GM18870 (cell line): Measurements from ENCODE around the gene EPAS1.

ENCODE experiments used
- ATAC-seq: cut with Tn5 transposase; IDR thresholded peaks from one replicate; pipeline ENCODE4 v1.9.1; 2021; ENCODE audit warnings: moderate library complexity; ENCODE audit not compliant: unreplicated experiment

The EPAS1 gene

DNA sequence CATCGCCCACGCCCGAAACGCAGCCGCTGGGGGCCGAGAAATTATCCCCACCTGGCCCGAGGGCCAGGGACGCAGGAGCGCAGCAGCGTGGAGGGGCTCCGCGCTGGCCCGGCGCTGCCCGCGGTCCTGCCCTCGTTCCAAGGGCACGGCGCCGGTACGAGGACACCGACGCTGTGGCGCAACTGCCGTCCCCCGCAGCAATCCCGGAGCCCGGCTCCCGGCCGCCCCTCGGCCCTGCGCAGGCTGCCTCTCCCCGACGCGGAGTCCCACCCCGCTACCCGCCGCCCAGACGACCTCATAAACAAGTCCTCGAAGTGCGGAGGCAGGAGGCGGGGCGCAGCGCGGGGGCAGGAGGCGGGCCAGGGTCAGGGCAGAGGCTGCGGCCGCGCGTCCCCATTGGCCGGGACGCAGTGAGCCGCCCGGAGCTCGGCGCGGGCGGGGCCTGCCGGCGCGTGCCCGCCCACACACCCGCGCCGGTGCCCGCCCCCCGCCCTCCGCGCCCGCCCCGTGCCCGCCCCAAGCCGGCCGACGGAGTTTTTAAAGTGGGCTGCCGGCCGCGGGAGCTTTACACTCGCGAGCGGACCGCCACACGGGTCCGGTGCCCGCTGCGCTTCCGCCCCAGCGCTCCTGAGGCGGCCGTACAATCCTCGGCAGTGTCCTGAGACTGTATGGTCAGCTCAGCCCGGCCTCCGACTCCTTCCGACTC is at the start of gene EPAS1:
EPAS1 (plus strand) TSS at position 568 of the 706 bp plus-strand sequence. CDS start 505 bp downstream, outside the sequence.
- no peak for ATAC-seq

DNA sequence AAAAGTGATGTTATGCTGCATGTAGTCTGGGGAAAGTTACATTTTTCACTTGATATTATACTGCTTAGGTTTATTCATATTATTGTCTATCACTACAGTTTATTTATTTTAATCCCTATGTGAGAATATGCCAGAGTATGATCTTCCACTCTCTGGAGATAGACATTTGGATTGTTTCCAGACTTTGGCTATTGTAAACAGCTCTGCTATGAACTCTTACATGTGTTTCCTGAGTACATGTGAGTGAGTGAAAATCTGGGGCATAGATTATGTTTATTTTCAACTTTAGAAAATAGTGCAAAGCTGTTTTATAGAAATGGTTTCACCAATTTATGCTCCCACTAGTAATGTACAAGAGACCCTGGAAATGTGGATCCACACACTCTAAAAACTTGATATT is 49.0 kb upstream of the EPAS1 start:
- ATAC-seq, result no peak

DNA sequence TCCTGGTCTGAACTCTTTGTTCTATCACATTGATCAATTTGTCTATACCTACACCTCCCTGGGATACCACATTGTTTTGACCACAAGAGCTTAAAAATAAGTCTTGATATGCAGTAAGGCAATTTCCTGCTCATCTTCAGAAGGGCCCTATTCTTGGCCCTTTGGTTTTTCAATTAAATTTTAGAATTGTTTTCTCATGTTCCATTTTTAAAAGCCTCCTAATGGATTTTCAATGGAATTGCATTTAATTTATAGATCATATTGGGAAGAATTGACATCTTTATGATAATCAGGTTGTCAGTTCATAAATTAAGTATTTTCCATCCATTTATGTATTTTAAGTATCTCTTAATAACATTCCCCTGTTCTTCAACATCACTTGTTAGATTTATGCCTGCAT is 47.6 kb upstream of the EPAS1 start:
- ATAC-seq, result no peak

DNA sequence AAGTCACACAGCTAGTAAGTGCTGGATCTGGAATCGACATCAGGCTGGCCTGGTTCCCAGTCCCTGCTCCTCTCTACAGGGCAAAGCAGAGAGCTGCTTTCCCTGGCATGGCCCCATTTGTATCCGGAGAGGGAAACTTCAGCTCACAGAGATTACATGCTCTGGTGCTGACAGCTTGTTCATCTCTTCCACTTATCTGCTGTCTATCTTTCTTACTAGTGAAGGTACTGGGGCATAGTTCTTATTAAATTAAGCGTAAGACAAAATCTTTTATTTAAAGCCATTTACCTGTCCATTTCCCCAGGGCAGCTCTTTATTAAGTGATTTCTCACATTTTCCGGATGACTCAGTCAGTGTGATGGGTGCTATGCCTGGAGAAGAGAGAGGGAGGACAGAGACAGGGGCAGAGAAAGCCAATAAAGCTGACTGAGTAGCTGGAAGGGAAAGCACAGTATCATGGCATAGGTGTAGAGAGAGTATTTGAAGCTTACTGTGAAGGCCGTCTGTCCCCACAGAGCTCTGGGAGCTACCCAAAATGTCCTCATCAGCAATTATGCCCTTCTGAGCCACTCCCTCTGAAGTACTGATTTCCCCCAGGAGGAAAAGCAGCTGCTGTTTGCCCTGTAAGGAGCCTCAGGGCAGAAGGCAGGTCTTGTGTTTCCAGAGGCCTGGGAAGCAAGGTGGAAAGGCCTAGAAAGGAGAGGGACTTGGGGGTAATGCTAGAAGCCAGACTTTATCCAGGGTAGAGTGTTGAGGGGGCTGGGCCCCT is 44.1 kb upstream of the EPAS1 start:
- ATAC-seq, result no peak

DNA sequence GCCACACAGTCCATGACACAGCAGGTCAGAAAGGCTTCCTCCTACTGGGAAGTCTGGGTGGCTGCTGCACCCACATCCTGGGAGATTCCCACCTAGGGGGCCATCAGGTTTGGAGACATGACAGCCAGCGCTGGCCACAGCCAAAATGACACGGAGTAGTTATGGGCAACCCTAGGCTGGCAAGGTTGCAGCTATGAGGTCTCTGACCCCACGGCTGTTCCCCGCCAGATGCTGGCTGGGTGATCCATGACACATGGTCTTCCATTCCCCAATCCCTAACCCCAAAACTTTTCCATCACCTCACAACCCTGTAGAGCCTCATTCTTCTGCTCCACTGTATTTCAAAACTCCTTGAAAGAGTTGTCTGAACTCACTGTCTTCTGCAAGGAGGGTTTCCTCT is 42.7 kb upstream of the EPAS1 start:
- ATAC-seq, result no peak

DNA sequence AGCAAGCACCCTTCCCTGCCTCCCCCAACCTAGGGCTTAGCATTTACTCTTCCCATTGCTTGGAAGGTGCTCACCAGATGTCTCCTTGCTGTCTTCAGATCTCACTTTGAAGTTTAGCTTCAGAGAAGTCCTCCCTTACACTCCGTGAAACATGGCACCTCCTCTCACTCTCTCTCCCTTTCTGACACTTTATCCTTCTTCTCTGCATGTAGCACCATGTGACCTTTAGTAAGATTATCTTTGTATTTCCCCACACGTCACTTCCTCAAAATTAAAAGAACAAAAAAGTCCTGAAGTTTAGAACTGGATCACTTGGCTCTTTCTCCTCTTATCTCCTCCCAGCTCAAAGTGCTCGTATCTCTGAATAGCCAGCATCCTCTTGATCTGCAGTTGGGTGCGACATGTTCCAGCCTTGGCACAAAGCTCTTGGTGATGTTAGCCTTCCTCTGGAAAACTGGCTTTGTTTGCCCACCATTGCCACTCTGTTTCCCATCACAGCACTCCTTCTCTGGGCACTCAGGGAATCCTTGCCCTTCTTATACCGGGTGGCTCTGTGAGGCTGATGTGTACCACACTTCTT is 40.6 kb upstream of the EPAS1 start:
- ATAC-seq, result no peak

DNA sequence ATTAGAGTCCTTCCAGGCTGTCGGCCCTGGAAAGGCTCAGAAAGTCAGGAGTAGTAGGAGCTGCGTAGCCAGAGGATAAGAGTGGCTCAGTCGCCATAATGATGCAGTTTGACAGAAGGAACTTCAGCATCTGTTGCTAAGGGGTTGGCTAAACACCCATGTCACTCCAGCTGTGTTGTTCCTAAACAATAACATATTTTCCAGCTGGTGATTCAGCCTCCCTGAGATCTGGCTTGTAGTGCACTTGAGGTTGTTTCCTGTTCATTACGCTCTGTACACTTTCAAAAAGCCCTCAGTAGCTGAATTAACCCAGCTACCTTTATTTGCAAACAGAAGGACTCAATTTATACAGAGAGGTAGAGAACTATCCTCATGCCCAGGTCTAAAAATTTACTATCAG is 39.7 kb upstream of the EPAS1 start:
- no peak for ATAC-seq

DNA sequence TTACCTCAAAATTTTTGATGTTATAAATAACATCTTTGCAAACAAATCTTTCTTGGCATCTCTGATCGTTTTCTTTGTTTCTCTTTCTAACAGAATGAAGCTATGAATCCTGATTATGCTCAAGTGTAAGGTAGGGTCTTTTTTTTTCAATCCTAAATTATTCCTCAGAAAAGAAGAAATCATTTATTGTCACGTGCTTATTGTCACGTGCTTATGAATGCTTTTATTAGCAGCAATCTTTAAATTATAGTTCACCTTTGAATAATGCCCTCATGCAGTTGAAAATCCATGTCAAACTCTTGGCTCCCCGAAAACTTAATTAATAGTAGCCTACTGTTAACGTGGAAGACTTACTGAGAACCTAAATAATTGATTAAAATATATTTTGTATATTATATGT is 39.2 kb upstream of the EPAS1 start:
- no peak for ATAC-seq

DNA sequence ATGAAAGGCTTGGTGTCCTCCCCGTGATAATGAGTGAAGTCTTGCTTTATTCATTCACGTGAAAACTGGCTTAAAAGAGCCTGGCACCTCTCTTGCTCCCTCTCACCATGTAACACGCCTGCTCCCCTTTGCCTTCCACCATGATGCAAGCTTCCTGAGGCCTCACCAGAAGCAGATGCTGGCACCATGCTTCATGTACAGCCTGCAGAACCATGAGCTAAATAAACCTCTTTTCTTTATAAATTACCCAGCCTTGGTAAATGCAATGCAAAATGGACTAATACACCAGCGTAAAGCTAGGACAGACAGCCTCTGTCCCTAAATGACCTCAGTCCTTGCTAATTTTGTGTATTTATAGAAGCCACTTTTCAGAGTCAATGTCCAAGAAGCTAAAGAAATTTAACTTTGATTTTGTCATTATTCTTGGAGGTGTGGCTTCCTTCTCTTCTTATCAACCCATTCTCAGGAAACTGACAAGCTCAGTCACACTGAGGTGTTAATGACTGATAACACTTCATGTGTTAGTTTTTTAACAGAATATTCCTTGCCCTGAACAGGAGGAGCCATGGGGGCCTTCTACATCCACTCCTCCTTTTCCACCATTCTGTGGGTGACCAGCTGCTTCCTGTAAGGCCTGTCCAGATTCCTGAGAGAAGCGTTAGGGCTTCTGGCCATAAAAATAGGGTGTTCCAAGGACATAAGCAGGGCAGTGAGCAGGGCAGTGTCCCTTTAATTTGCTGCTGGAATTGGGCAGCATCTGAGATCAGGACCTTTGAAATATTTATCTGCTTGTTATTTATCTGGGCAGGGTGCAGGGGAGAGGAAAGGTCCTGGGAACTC is 38.0 kb upstream of the EPAS1 start:
- ATAC-seq, result no peak

DNA sequence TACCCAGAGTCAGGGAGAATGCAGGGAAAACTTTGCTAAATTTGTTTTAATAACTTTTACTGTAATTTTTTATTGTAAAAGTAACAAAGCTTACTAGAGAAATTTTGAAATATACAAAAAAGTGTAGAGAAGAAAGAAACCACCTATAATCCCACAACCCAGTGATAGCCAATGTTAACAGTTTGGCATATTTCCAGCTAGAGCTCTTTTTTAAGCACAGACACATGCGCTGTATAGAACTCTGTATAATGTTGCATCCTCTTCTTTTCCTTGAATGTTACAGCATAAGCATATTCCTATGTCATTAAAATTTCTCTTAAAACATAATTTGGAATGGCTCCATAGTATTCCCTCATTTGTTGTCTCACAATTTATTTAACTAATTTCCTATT is 37.4 kb upstream of the EPAS1 start:
- no peak for ATAC-seq

DNA sequence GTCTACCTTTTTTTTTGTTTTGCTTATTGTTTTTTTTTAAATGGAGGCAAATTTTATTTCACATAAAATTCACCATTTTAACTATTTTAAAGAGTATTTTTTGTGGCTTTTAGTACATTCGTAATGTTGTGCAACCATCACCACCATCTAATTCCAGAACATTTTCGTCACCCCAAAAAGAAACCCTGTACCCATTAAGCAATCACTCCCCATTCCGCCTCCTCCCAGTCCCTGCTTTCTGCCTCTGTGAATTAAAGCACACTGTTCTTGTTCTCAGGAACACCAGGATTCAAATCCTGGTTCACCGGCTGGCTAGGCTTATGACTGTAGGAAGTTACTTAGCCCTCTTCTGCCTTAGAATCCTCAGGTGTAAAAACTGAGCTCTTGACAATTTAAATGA is 36.9 kb upstream of the EPAS1 start:
- ATAC-seq, result no peak

DNA sequence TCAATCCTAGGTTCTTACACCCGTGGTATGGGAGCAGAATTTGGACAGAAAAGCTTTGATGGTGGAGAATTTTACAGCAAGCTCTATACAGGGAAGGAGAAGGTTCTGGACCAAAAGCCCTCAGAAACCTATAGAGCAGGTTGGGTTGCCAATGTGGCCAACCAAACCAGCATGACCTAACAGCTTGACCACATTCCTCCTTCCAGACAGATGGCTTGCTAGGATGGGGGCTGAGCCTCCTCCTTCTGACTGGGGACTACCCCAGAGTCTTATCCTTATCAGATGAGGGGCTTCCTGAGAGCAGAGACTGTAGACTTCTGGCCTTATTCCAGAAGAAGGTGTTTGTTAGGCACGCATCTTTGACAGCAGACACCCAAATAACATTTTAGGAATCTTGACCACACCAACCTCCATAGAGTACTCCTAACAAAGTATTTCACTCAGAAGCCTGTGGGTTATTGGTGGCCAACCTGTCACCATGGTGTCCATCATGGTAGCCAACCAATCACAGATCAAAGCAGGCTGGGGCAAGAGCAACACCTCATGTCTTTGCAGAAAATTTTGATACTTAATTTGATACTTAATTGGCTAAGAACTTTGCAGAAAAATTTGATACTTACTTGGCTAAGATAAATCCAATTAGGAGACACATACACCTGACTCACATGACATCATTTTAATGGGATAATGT is 34.8 kb upstream of the EPAS1 start:
- ATAC-seq, result no peak

DNA sequence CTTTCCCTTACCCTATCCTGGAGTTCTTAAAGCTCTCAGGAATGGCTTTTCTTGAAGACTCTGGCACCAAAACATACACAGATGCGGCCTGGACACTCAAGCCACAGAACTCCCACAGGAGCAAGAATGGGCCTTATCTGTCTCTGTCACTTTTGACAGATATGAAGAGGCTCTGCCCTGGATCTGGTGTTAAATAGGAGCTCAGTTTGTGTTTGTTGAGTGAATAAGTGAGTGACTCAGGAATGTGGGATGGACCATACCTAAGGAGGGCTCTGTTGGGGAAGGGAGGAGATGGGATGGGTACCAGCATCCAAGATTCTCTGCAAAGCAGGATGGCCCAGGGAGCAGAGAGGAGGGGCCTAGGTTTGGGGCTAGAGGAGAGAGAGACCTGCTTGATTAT is 33.9 kb upstream of the EPAS1 start:
- ATAC-seq, result no peak

DNA sequence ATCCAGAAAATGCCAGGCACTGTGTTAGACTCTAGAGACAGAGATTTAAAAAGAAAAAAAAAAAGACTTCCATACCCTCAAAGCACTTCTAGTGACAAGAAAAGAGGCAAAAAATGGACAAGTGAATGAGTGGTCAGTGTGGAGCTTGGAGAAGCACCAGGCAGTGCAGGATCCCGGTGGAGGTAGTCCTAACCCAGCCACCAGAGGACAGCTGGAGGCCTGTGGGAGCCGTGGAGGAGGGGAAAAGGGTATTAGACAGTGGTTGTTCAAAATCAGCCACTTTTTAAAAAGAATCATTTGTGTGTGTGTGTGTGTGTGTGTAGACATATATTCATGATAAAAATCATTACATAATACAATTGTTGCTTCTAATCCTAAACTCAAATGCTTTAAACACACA is 32.8 kb upstream of the EPAS1 start:
- ATAC-seq, result no peak

DNA sequence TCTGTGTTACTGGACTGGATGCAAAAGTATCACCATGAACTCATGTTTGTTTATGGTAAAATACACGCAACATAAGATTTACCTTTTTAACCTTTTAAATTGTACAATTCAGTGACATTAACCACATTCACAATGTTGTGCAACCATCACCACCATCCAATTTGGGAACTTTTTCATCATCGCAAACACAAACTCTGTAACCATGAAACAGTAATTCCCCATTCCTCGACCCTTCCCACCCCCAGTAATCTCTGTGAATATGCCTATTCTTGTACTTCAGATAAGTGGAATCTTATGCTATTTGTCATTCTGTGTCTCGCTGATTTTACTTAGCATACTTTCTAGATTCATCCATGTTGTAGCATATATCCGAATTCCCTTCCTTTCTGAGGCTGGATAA is 31.1 kb upstream of the EPAS1 start:
- no peak for ATAC-seq

DNA sequence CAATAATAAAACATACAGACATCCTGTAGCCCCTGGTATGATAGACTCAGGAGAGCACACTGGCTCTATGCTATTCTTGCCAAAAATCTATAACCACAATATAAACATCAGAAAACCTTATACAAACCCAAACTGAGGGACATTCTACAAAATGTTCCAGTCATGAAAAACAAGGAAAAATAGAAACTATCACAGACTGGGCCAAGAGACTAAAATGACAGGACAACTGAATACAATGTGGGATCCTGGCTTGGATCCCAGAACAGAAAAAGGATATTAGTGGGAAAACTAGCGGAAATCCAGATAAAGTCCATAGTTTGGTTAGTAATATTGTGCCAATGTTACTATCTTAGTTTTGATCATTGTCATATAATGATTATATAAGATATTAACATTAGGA is 29.6 kb upstream of the EPAS1 start:
- ATAC-seq, result no peak

DNA sequence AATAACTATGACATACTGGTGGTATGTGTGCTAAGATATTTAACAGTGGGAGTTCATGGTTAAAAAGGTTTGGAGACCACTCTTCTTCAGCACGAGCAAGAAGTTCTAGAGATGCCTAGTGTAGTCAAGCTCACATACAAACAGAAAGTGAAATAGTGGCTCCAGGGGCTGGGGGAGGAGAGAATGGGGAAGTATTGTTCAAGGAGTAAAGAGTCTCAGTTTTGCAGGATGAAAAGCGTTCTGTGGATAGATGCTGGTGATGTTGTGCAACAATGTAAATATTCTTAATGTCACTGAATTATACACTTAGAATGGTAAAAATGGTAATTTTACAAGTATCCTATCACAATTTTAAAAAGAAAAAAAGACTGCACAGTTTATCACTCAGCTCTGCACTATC is 29.0 kb upstream of the EPAS1 start:
- ATAC-seq, result no peak

DNA sequence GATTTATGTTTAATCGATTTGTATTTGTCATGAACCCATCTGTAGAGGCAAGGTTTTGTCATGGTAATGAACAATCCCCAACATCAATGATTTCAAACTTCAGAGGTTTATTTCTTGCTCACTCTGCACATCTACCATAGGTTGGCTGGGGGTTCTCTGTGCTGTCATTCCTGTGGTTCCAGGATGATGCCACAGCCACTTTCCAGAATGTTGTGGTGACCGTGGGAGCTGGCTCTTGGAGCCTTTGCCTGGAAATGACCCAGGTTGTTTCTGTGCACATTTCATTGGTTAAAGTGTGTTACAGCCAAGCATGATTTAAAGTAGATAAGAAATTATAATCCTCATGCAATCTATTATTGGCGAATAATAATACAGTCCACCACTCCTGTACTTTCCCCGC is 28.2 kb upstream of the EPAS1 start:
- ATAC-seq, result no peak

DNA sequence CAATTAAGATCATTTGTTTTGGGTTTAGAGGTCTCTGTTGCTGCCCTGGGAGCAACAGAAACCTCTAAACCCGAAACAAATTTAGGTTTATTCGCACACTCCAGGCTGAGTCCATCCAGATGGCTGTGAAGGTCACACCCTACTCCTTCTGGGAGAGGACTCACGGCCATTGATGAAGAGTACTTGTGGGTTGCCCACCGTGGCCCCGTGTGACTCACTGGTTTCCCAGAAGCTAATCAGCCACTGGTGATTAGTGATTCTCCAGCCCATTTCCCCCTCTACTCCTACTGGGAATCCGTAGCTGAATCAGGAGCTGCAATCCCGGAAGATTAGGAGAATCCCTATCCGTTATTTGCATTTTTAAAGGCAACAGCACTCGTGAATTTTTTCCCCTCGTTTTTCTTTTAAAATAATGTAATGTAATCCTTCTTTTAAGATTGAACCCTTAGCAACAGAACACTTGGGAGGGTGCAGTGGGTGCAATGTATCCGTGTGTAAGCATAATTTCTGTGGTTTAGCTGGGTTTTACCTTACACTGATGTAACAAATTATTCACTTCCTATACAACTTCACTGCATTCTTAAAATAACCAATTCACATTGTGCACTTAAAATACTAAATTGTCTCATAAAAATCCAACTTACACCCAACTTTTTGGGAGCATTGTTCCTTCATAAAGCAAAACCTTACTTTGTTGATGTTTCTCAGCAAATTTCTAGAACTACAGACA is 27.5 kb upstream of the EPAS1 start:
- ATAC-seq, result no peak

DNA sequence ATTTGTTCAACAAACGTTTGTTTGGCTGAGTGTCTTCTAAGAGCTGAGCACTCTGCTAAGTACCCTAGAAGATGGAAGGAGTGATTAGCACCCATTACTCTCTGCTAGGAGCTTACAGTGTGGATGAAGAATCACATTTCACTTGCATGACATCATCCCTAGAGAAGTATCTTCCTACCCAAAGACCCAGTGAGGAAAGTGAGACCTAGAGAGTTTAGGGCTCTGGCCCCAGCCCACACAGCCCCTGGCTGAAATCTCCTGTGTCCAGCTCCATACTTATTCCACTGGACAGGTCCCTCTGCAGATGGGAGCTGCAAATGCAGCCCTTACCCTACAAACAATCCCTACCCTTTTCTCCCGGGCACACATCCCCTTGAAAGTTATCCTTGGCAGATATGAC is 26.8 kb upstream of the EPAS1 start:
- no peak for ATAC-seq
